Left lung (tissue), 10 donors: ENCODE measurements around the gene SGMS2. TPM values are rescaled to one million over a fixed set of nuclear protein-coding genes. Genes with fewer than 3 reads are reported as not detected.

Experiments
- ATAC-seq: fragments of 200-7000 bp; cut with Tn5 transposase; one replicate; pipeline ENCODE4 v1.9.1; 2020; ENCODE audit warnings: moderate library complexity
- DNase-seq, 4 donors: peaks; one replicate each; pipeline ENCODE4 v3.0.0-alpha.2; 2013 to 2020
- H3K27ac ChIP-seq, 2 donors: fragments of 200-600 bp; sonication (generic) in 1 of 2; one replicate each; pipeline versions ENCODE4 v1.5.0 to v1.8.0; 2020 to 2021
- H3K27me3 ChIP-seq, 2 donors: fragments of 200-600 bp; sonication (generic) in 1 of 2; one replicate each; pipeline versions ENCODE4 v1.5.0 to v1.8.0; 2020 to 2021
- H3K36me3 ChIP-seq, 2 donors: fragments of 200-600 bp; sonication (generic) in 1 of 2; one replicate each; pipeline versions ENCODE4 v1.5.0 to v1.8.0; 2020 to 2021
- H3K4me1 ChIP-seq, 2 donors: fragments of 200-600 bp; one replicate each; pipeline ENCODE4 v1.8.0; 2021
- H3K4me3 ChIP-seq, 2 donors: fragments of 200-600 bp; sonication (generic) in 1 of 2; one replicate each; pipeline versions ENCODE4 v1.5.0 to v1.8.0; 2020 to 2021; ENCODE audit warnings: mild to moderate bottlenecking in 1 of 2
- H3K9me3 ChIP-seq, 2 donors: fragments of 200-600 bp; sonication (generic) in 1 of 2; one replicate each; pipeline versions ENCODE4 v1.5.0 to v1.8.0; 2020 to 2021
- intact Hi-C, 2 donors: fragments of 100-400 bp; cut with DNase I; formaldehyde crosslinking; loops; one replicate each; pipeline versions ENCODE4 v1.11.2 to v1.14.2; 2022
- polyA plus RNA-seq, 6 donors: library from polyadenylated mRNA; unstranded; fragments of 120-200 nt; gene quantifications; one replicate each; pipeline ENCODE4 v1.2.1, GENCODE V29; 2013; ENCODE audit not compliant: insufficient read length in 6 of 6
- total RNA-seq, 2 donors: library from RNA; stranded (reverse); fragmentation: NEBNext Ultra II Directional; extraction: Animal tissue kit (Norgen Biotek cat#: 25700); gene quantifications; one replicate each; pipeline ENCODE4 v1.2.1, GENCODE V29; 2021
- TF ChIP-seq, protein P1 (sequence below), 2 donors: fragments of 200-600 bp; sonication (generic) in 1 of 2; IDR thresholded peaks; one replicate each; pipeline versions ENCODE4 v1.5.0 to v1.8.0; 2021; ENCODE audit warnings: antibody characterized with exemption in 2 of 2
- donor health status: DM: no; HTN: yes; CAD: no.
- donor health status: DM: no; HTN: no; CAD: no.

SGMS2 gene
- total and polyA plus RNA-seq, 8 donors, result 11.7 to 106 (median 17.1) TPM

DNA sequence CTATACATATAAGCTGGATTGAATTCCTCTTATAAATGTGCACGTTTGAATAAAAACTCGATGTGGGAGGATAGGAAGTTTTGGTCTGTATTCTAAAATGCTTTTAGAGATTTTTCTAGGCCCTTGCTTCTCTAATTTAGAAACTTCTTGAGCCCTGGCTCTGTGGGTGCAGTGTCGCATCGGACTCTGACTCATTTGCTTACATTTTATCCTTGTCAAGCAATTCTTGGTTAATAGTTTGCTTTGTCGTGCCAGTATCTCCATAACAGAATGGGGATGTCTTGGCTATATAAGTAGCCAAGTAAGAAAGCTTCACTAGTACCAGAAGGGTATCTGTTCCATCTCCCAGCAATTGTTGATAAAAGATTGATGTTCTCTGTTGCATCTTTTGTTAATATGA lies 10.7 kb downstream of the SGMS2 start:
- no peak overlapping the region for H3K4me3 ChIP-seq
- TF ChIP-seq, protein P1, sequence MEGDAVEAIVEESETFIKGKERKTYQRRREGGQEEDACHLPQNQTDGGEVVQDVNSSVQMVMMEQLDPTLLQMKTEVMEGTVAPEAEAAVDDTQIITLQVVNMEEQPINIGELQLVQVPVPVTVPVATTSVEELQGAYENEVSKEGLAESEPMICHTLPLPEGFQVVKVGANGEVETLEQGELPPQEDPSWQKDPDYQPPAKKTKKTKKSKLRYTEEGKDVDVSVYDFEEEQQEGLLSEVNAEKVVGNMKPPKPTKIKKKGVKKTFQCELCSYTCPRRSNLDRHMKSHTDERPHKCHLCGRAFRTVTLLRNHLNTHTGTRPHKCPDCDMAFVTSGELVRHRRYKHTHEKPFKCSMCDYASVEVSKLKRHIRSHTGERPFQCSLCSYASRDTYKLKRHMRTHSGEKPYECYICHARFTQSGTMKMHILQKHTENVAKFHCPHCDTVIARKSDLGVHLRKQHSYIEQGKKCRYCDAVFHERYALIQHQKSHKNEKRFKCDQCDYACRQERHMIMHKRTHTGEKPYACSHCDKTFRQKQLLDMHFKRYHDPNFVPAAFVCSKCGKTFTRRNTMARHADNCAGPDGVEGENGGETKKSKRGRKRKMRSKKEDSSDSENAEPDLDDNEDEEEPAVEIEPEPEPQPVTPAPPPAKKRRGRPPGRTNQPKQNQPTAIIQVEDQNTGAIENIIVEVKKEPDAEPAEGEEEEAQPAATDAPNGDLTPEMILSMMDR (IDR thresholded peaks at IDR 0.05), result no peak
- no peak for DNase-seq
- no peaks in the 10 kb centered on the region for H3K27me3 ChIP-seq
- peaks cover 10 to 84% of the 10 kb centered on the region in 2 donors for H3K4me1 ChIP-seq
- no peak for ATAC-seq
- H3K27ac ChIP-seq, result no peak overlapping the region
- intact Hi-C loops, result no loop called here
- H3K9me3 ChIP-seq, result no peaks in the 10 kb centered on the region
- no peaks in the 10 kb centered on the region for H3K36me3 ChIP-seq

DNA sequence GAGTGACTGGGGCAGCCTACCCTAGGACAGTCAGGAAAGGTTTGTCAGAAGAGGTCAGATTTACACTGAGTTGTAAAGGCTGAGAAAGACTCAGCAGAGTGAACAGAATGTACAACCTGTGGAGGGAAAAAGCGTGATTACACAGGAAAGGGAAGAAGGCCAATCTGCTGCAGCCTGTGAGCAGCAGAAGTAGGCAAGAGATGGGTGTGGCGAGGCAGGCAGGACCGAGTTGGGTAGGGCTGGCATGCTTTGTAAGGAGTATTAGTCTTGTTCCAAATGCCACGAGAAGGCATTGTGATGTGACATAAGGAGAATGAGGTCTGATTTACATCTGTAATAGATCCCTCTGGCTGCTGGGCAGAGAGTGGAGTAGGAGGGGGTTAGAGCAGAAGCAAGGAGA lies 12.6 kb downstream of the SGMS2 start:
- DNase-seq (peak in 2 of 4 donors; percentile 63 to 76), ATAC-seq (peak; percentile 77)
- Histone ChIP-seq H3K9me3 (no peaks in the 10 kb centered on the region), H3K27ac (peak overlapping the region; percentile 57 to 91), H3K4me3 (no peak overlapping the region), H3K36me3 (no peaks in the 10 kb centered on the region), H3K27me3 (no peaks in the 10 kb centered on the region), H3K4me1 (peaks cover 10 to 82% of the 10 kb centered on the region in 2 donors)
- TF ChIP-seq, protein P1 (IDR thresholded peaks at IDR 0.05), result no peak
- intact Hi-C loops, result no loop called here

DNA sequence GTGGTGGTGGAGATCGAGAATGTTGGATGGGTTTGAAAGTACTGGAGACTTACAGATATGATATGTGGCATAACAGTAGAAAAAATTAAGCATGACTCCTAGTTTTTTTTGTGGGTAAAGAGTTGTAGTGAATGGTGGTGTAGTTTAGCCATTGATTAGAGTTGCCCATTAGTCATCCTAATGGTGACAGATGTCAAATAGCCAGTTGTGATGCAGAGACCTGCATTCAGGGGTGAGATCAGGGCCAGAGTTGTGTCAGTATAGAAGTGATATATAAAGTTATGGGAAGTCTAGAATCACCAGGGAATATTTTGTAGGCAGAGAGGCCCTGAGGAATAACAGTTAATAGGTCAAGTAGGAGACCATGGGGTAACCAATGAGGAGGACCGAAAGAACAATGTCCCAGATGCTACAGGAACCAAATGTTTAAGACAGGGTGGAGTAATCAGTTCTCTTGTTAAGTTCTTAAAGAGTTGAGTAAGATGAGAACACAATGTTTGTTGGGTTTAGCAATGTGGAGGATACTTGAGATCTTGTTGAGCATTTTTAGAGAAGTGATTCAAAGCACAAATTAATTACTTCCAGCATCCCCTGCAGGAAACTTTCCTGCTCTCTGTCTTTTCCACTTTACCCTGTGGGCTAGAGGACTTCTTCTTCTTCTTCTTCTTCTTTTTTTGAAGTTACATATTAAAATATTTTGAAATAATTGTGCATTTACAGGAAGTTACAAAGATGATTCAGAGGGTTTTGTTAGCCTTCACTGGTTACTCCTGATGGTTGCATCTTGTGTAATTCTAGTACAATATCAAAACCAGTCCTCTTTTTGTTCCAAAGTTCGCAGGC lies 13.3 kb downstream of the SGMS2 start:
- Histone ChIP-seq H3K27me3 (no peaks in the 10 kb centered on the region), H3K4me3 (no peak overlapping the region), H3K36me3 (no peaks in the 10 kb centered on the region), H3K9me3 (no peaks in the 10 kb centered on the region), H3K27ac (peak overlapping the region; percentile 57 to 91), H3K4me1 (peaks cover 10 to 85% of the 10 kb centered on the region in 2 donors)
- DNase-seq, result no peak
- peak; percentile 78 for ATAC-seq
- TF ChIP-seq, protein P1 (IDR thresholded peaks at IDR 0.05), result no peak
- intact Hi-C loops, result no loop called here

DNA sequence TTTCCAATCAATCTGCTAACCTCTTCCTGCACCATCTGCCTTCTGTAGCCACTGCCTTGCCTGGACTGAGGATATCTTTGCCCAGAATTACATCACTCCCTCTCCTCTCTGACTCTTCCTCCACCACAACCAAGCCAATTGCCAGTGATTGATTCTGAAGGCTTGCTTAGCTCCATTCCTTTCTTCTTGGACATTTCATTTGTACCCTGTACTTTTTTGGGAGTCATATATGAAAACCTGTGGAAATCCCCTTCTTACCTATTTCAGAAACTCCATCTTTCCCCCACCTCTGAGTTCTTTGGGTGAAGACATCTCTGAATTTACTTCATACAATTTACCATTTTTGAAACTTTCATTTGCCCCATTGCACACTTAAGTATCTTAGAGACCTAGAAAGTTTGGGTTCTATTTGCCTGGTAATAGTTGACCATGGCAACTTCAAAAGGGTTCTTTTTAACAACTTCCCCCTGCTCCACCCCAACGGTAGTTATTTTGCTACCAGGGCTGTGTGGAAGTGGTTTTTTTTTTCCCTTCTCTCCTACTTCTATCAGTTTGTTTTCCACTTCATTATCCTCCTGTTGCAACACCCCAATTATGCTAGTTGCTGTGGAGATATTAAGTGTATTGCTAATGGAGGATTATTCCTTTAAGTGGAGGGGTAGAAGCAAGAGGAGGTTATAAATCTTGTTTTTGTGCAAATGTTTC lies 14.3 kb downstream of the SGMS2 start:
- Histone ChIP-seq H3K27me3 (no peaks in the 10 kb centered on the region), H3K9me3 (no peaks in the 10 kb centered on the region), H3K4me3 (no peak overlapping the region), H3K4me1 (peaks cover 14 to 83% of the 10 kb centered on the region in 2 donors), H3K27ac (peak overlapping the region; percentile 57 to 91), H3K36me3 (no peaks in the 10 kb centered on the region)
- peak; percentile 26 for ATAC-seq
- no peak for DNase-seq
- TF ChIP-seq, protein P1 (IDR thresholded peaks at IDR 0.05), result no peak
- intact Hi-C loops, result no loop called here

DNA sequence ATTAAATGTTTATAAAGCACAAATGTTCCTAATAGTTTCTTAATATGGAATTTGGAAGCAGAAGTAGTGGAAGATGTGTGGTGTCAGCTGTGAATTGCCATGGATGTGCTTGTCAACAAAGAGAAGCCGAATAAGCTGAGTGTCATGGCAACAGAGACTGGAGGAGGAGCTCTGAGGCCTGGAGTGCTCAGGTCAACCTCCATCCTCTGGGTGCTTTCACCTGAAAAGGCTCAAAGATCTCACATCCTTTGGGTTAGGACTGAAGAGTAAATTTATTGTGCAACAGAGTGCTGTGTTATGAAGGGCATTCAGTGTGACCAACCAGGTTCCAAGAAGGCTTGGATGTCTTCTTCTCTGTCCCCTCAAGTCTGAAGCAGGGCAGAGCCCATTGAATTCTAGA lies 18.7 kb downstream of the SGMS2 start:
- intact Hi-C loops, result no loop called here
- Histone ChIP-seq H3K4me1 (peaks cover 8 to 52% of the 10 kb centered on the region in 2 donors), H3K4me3 (no peak overlapping the region), H3K27ac (no peak overlapping the region), H3K36me3 (no peaks in the 10 kb centered on the region), H3K27me3 (no peaks in the 10 kb centered on the region), H3K9me3 (no peaks in the 10 kb centered on the region)
- no peak for DNase-seq
- TF ChIP-seq, protein P1 (IDR thresholded peaks at IDR 0.05), result no peak
- peak; percentile 53 for ATAC-seq
